Measurements from ENCODE around the gene TWIST2. TPM values are rescaled to one million over a fixed set of nuclear protein-coding genes. Genes with fewer than 3 reads are reported as not detected.

TWIST2 gene
- total RNA-seq, 1 experiment from 2014 or later: not detected

DNA sequence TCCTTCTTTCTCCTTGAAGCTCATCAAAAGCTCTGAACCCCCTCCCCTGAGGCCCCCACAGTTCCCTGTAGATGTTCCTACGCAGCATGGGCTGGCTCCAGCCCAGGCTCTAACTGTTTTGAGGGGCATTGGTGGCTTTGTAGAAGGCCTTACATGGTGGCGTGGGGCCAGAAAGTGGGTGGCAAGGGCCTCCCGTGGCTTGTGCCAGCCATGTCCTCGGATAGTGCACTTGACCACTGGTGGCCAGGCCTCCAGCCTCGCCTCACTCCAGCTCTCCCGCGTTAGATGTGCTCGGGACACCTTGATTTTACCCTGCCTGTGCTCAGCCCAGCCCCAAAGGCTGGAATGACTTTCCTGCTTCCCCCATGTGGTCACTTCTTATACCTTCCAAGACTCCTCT lies 92.9 kb downstream of the TWIST2 start:
- POLR2A ChIA-PET (ENCODE audit: low non-redundant PET): no interaction called here

DNA sequence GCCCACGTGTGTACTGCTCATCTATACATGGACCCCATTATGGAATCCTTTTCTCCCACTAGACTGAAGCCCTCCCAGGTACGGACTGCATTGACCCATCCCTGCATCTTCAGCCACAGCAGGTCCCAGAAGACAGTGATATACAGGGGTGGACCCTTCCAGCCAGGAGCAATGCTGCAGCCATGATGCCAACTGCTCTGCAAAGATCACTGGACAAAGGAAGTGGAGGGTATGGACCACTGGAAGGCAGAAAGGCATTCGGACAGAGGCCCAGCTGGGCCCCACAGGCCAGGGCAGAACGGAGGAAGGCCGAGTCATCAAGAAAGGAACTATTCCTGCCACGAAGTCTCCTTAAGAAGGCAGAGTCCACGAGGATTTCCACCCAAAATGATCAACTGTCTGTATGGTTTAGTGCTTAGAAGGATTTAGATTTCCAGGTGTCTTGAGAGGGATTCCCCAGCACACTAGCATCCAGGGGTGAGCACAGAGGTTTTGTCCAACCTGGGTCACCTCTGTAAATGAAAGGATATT lies 93.4 kb downstream of the TWIST2 start:
- H3K9me3 ChIP-seq (ENCODE audit: low read depth, low read length, poor library complexity, severe bottlenecking): no peaks in the 10 kb centered on the region
- no peak for TF ChIP-seq CTCF (conservative IDR thresholded peaks at IDR 0.05; ENCODE audit: low read depth, low read length)
- no peak for TF ChIP-seq EZH2 (IDR thresholded peaks at IDR 0.05; ENCODE audit: borderline replicate concordance, low read depth, low read length, poor library complexity, severe bottlenecking)
- H3K36me3 ChIP-seq (ENCODE audit: insufficient read depth, low read length, poor library complexity, severe bottlenecking): no peaks in the 10 kb centered on the region
- peaks cover 5% of the 10 kb centered on the region for H3K27me3 ChIP-seq (replicated peaks; ENCODE audit: insufficient read depth, low read depth, low read length, poor library complexity)
- no TSS peak for BruUV-seq (replicated peaks)
- intact Hi-C loops (cut with micrococcal nuclease; ENCODE audit: unreplicated experiment): no loop called here
- no peak overlapping the region for H3K4me3 ChIP-seq (ENCODE audit: low read depth, low read length, poor library complexity, severe bottlenecking)
- no peaks in the 10 kb centered on the region for H3K4me1 ChIP-seq (ENCODE audit: insufficient read depth, low read length, poor library complexity, severe bottlenecking)
- no peak overlapping the region for H3K27ac ChIP-seq (ENCODE audit: low read depth, low read length, poor library complexity, severe bottlenecking)
- no peak for DNase-seq (ENCODE audit: low spot score)
- CTCF ChIA-PET: no interaction called here
- POLR2A ChIA-PET (ENCODE audit: low non-redundant PET): no interaction called here

More for the DNA sequence above, 92.9 kb downstream of the TWIST2 start:
- H3K9me3 ChIP-seq (ENCODE audit: low read depth, low read length, poor library complexity, severe bottlenecking): no peaks in the 10 kb centered on the region
- no peak for TF ChIP-seq EZH2 (IDR thresholded peaks at IDR 0.05; ENCODE audit: borderline replicate concordance, low read depth, low read length, poor library complexity, severe bottlenecking)
- intact Hi-C loops (cut with micrococcal nuclease; ENCODE audit: unreplicated experiment): no loop called here
- no TSS peak for BruUV-seq (replicated peaks)
- no peak overlapping the region for H3K27ac ChIP-seq (ENCODE audit: low read depth, low read length, poor library complexity, severe bottlenecking)
- CTCF ChIA-PET: no interaction called here
- no peaks in the 10 kb centered on the region for H3K36me3 ChIP-seq (ENCODE audit: insufficient read depth, low read length, poor library complexity, severe bottlenecking)
- no peak overlapping the region for H3K4me3 ChIP-seq (ENCODE audit: low read depth, low read length, poor library complexity, severe bottlenecking)
- no peaks in the 10 kb centered on the region for H3K4me1 ChIP-seq (ENCODE audit: insufficient read depth, low read length, poor library complexity, severe bottlenecking)
- peaks cover 5% of the 10 kb centered on the region for H3K27me3 ChIP-seq (replicated peaks; ENCODE audit: insufficient read depth, low read depth, low read length, poor library complexity)
- no peak for DNase-seq (ENCODE audit: low spot score)

GRCh38 chr2:238942080-238942725 lies 94.3 kb downstream of the TWIST2 start:
- ChIA-PET CTCF (no interaction called here), POLR2A (ENCODE audit: low non-redundant PET) (no interaction called here)
- intact Hi-C loops (cut with micrococcal nuclease; ENCODE audit: unreplicated experiment): no loop called here
- TF ChIP-seq CTCF (conservative IDR thresholded peaks at IDR 0.05; ENCODE audit: low read depth, low read length): no peak
- no peak for TF ChIP-seq EZH2 (IDR thresholded peaks at IDR 0.05; ENCODE audit: borderline replicate concordance, low read depth, low read length, poor library complexity, severe bottlenecking)
- peaks cover 5% of the 10 kb centered on the region for H3K27me3 ChIP-seq (replicated peaks; ENCODE audit: insufficient read depth, low read depth, low read length, poor library complexity)
- no peaks in the 10 kb centered on the region for H3K9me3 ChIP-seq (ENCODE audit: low read depth, low read length, poor library complexity, severe bottlenecking)
- no peaks in the 10 kb centered on the region for H3K4me1 ChIP-seq (ENCODE audit: insufficient read depth, low read length, poor library complexity, severe bottlenecking)
- H3K27ac ChIP-seq (ENCODE audit: low read depth, low read length, poor library complexity, severe bottlenecking): no peak overlapping the region
- no TSS peak for BruUV-seq (replicated peaks)
- H3K4me3 ChIP-seq (ENCODE audit: low read depth, low read length, poor library complexity, severe bottlenecking): no peak overlapping the region
- no peaks in the 10 kb centered on the region for H3K36me3 ChIP-seq (ENCODE audit: insufficient read depth, low read length, poor library complexity, severe bottlenecking)
- no peak for DNase-seq (ENCODE audit: low spot score)
